ENCODE results near the gene FCMR.

- no peak for TF ChIP-seq EZH2phosphoT487 (IDR thresholded peaks at IDR 0.05; ENCODE audit: borderline replicate concordance)
- TF ChIP-seq, protein P1, sequence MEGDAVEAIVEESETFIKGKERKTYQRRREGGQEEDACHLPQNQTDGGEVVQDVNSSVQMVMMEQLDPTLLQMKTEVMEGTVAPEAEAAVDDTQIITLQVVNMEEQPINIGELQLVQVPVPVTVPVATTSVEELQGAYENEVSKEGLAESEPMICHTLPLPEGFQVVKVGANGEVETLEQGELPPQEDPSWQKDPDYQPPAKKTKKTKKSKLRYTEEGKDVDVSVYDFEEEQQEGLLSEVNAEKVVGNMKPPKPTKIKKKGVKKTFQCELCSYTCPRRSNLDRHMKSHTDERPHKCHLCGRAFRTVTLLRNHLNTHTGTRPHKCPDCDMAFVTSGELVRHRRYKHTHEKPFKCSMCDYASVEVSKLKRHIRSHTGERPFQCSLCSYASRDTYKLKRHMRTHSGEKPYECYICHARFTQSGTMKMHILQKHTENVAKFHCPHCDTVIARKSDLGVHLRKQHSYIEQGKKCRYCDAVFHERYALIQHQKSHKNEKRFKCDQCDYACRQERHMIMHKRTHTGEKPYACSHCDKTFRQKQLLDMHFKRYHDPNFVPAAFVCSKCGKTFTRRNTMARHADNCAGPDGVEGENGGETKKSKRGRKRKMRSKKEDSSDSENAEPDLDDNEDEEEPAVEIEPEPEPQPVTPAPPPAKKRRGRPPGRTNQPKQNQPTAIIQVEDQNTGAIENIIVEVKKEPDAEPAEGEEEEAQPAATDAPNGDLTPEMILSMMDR (conservative IDR thresholded peaks at IDR 0.05; ENCODE audit: low read length): no peak; the same call in 1 of the 2 replicates
Observed at GRCh38 chr1:206963740-206964139, 42.0 kb upstream of the FCMR start.

Data from Loucy (cell line).